Epithelial cell of esophagus (primary cell): Measurements from ENCODE around the gene CEP63.

Source experiments
- DNase-seq: peaks from one replicate; pipeline ENCODE4 v3.0.0; 2010; ENCODE audit warnings: low read depth
- H3K4me3 ChIP-seq: 2 replicates; pipeline ENCODE4 v1.5.1; 2011; ENCODE audit warnings: mild to moderate bottlenecking, low read length, control low read depth
- TF ChIP-seq, protein P1 (sequence below): IDR thresholded peaks from 2 replicates; pipeline ENCODE4 v1.5.1; 2011; ENCODE audit warnings: low read depth, mild to moderate bottlenecking, low read length, control low read depth, inconsistent platforms; ENCODE audit not compliant: insufficient read depth; ENCODE audit errors: missing control alignments

Gene CEP63

GRCh38 chr3:134522541-134522940, 36.7 kb downstream of the CEP63 start:
- H3K4me3 ChIP-seq: no peak overlapping the region
- TF ChIP-seq, protein P1, sequence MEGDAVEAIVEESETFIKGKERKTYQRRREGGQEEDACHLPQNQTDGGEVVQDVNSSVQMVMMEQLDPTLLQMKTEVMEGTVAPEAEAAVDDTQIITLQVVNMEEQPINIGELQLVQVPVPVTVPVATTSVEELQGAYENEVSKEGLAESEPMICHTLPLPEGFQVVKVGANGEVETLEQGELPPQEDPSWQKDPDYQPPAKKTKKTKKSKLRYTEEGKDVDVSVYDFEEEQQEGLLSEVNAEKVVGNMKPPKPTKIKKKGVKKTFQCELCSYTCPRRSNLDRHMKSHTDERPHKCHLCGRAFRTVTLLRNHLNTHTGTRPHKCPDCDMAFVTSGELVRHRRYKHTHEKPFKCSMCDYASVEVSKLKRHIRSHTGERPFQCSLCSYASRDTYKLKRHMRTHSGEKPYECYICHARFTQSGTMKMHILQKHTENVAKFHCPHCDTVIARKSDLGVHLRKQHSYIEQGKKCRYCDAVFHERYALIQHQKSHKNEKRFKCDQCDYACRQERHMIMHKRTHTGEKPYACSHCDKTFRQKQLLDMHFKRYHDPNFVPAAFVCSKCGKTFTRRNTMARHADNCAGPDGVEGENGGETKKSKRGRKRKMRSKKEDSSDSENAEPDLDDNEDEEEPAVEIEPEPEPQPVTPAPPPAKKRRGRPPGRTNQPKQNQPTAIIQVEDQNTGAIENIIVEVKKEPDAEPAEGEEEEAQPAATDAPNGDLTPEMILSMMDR: no peak
- no peak for DNase-seq

DNA sequence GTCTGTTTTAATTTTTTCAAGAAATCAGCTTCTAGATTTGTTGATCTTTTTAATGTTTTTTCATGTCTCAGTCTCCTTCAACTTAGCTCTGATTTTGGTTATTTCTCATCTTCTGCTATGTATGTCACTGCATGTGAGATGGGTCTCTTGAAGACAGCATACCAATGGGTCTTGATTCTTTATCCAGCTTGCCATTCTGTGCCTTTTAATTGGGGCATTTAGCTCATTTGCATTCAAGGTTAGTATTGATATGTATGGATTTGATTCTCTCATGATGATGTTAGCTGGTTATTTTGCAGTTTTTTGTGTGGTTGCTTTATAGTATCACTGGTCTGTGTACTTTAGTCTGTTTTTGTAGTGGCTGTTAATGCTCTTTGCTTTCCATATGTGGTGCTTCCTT, 39.4 kb downstream of the CEP63 start:
- H3K4me3 ChIP-seq: no peak overlapping the region
- no peak for DNase-seq
- TF ChIP-seq, protein P1: no peak

DNA sequence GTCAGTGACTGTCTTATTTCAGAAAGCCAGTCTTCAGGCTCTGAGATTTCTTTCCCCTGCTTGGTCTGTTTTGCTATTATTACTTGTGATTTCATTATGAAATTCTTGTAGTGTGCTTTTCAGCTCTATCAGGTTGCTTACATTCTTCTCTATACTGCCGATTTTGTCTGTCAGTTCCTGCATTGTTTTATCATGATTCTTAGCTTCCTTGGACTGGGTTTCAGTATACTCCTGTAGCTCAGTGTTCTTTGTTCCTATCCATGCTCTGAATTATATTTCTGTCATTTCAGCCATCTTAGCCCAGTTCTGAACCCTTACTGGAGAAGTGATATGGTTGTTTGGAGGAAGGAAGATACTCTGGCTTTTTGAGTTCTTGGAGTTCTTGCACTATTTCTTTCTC, 40.5 kb downstream of the CEP63 start:
- no peak overlapping the region for H3K4me3 ChIP-seq
- TF ChIP-seq, protein P1: no peak
- no peak for DNase-seq

DNA sequence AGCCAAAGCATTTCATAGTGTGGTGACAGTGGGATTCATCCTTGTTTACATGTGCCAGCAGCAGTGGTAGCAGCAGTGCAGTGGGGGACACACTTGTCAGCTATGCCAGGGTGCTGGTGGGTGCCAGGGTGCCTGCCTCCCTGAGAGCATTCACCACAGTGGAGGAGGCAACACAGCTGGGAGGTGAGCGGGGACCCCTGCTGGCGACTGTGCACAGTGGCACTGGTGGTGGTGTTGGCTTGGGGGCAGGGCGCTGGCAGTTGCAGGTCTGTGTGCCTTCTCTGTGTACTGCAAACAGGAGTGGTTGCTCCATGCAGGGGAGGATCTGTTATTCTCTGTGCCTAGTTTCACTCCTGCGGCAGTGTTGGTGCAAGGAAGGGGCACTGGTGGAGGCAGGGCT, 41.2 kb downstream of the CEP63 start:
- DNase-seq: peak; percentile 24
- TF ChIP-seq, protein P1: peak; percentile 5

DNA sequence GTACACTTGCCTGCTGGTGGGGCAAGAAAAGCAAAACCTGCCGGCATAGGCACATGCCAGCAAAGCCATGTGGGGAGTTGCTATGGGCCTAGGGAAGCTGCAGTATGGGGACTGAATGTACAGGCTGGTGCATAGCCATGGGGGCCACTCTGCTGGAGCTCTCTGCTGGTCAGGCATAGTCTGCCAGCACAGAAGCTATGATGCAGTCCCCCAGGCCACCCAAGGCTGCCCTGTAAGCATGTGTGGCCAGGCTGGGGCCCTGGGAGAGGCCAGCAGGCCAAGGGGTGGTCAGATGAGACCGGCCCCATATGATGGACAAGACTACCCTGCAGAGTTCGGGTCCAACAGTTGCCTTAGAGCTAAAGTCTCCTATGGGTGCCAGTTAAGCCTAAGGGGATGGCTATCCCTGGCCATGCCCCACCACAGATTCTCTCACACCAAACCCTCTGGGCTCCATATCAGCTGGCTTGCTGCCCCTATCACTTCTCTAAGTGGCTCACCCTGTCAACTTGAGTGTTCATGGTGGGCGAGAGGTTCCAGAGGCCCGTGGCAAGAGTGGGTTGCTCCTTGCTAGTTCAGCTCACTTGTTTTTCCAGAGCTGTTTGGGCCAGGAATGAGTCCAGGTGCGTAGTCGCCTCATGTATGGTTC, 41.8 kb downstream of the CEP63 start:
- no peak for DNase-seq
- H3K4me3 ChIP-seq: no peak overlapping the region
- TF ChIP-seq, protein P1: no peak

More for the DNA sequence above, 41.2 kb downstream of the CEP63 start:
- no peak overlapping the region for H3K4me3 ChIP-seq

- TF ChIP-seq, protein P1: no peak
- H3K4me3 ChIP-seq: no peak overlapping the region
- DNase-seq: no peak
Observed at GRCh38 chr3:134533493-134533892, 47.6 kb downstream of the CEP63 start.
